ENCODE results near the gene CALCOCO2.

CALCOCO2 gene

DNA sequence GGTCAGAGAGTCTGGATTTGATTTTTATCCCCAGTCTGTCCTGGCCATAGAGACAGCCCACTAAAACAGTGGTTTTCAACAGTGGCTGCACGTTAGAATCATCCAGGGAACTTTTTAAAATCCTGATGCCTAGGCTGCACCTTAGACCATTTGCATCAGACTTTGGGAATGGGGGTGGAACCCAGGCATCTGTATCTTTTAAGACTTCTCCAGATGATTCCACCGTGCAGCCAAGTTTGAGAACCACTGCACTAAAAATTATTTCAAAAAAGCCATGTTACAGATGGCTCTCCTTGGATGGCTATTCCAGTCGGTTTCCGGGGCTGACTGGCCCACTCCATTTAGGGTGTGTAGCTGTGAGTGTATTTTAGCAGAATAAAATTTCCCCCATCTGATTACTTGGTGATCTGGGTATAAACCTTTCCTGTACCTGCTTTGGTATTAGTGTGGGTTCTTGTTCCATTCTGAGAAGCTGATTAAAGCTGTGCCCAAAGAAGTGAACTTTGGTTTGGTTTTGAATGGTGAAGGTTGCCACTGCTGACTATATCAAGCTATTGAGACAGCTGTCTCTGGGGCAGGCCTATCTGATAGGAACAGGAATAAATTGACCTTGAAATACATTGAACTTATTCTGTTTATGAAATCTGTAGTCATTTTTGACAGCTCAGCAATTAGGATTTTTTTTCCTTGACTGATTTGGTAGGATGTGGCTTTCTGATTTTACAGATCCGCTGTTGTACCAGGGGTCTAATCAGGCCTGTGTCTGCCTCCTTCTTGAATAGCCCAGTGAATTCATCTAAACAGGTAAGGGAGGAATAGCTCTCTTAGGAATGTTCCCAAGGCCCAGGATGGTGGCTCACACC, 63.0 kb downstream of the CALCOCO2 start:
- H3K4me3 ChIP-seq (ENCODE audit: low read depth, low read length) = peak overlapping the region; percentile 93

DNA sequence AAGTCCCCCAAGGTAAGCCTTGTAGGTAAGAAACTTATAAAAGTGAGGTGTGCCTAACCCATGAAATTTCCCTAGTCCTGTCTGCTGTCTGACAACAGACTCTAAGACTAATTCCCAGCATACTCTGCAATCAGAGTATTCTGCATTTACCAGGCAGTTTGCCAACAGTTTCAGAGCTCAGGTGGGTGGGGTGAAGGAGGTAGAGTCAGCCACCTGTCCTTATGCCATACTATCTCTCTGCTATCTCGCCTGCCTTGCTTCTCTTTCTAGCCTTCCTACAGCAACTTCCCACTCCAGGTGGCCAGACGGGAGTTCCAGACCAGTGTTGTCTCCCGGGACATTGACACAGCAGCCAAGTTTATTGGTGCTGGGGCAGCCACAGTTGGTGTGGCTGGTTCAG, 64.1 kb downstream of the CALCOCO2 start:
- H3K4me3 ChIP-seq (ENCODE audit: low read depth, low read length) = no peak overlapping the region
- in situ Hi-C loops (cut with HindIII; ENCODE audit: low sequenced_read_pairs) = no loop called here
- TF ChIP-seq, protein P1, sequence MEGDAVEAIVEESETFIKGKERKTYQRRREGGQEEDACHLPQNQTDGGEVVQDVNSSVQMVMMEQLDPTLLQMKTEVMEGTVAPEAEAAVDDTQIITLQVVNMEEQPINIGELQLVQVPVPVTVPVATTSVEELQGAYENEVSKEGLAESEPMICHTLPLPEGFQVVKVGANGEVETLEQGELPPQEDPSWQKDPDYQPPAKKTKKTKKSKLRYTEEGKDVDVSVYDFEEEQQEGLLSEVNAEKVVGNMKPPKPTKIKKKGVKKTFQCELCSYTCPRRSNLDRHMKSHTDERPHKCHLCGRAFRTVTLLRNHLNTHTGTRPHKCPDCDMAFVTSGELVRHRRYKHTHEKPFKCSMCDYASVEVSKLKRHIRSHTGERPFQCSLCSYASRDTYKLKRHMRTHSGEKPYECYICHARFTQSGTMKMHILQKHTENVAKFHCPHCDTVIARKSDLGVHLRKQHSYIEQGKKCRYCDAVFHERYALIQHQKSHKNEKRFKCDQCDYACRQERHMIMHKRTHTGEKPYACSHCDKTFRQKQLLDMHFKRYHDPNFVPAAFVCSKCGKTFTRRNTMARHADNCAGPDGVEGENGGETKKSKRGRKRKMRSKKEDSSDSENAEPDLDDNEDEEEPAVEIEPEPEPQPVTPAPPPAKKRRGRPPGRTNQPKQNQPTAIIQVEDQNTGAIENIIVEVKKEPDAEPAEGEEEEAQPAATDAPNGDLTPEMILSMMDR (IDR thresholded peaks at IDR 0.05; ENCODE audit: low read depth, low read length) = no peak
- DNase-seq (ENCODE audit: low read depth, low spot score) = no peak

More for the DNA sequence above, 63.0 kb downstream of the CALCOCO2 start:
- TF ChIP-seq, protein P1 (IDR thresholded peaks at IDR 0.05; ENCODE audit: low read depth, low read length) = no peak
- in situ Hi-C loops (cut with HindIII; ENCODE audit: low sequenced_read_pairs) = no loop called here
- DNase-seq (ENCODE audit: low read depth, low spot score) = no peak

GRCh38 chr17:48901241-48901640, 70.4 kb downstream of the CALCOCO2 start:
- in situ Hi-C loops (cut with HindIII; ENCODE audit: low sequenced_read_pairs) = no loop called here
- DNase-seq (ENCODE audit: low read depth, low spot score) = no peak
- TF ChIP-seq, protein P1 (IDR thresholded peaks at IDR 0.05; ENCODE audit: low read depth, low read length) = no peak
- no peak overlapping the region for H3K4me3 ChIP-seq (ENCODE audit: low read depth, low read length)

DNA sequence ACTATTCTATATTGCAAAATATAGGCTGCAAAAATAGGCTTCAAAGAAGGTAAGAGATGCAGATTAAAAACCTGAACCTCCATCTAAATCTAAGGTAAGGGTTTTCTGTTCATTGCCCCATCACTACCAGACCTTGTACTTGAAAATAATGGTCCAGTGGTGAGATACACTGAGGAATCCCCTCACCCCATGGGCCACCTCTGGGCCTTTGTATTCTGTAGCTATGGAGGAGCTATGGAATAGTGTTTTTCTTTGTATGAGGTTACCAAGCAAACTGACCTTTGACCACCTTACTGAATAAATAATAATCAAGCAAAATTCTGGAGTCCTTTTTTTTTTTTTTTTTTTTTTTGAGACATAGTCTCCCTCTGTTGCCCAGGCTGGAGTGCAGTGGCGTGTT, 72.6 kb downstream of the CALCOCO2 start:
- no peak for DNase-seq (ENCODE audit: low read depth, low spot score)
- TF ChIP-seq, protein P1 (IDR thresholded peaks at IDR 0.05; ENCODE audit: low read depth, low read length) = no peak
- no peak overlapping the region for H3K4me3 ChIP-seq (ENCODE audit: low read depth, low read length)
- in situ Hi-C loops (cut with HindIII; ENCODE audit: low sequenced_read_pairs) = no loop called here

DNA sequence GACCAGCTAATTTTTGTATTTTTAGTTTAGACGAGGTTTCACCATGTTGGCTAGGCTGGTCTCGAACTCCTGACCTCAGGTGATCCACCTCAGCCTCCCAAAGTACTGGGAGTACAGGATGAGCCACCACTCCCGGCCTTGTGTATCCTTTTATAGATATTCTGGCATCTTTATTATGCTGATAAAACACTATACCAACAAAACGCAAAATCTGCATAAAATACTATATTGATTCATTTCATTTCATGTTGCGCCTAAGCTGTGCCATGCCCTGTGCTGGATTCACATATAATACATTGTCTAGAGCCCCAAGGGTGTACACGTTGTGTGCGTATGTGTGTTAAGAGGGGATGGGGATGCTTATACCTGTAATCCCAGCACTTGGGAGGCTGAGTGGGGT, 73.6 kb downstream of the CALCOCO2 start:
- TF ChIP-seq, protein P1 (IDR thresholded peaks at IDR 0.05; ENCODE audit: low read depth, low read length) = no peak
- H3K4me3 ChIP-seq (ENCODE audit: low read depth, low read length) = no peak overlapping the region
- in situ Hi-C loops (cut with HindIII; ENCODE audit: low sequenced_read_pairs) = no loop called here
- no peak for DNase-seq (ENCODE audit: low read depth, low spot score)

GRCh38 chr17:48905987-48906515, 75.2 kb downstream of the CALCOCO2 start:
- in situ Hi-C loops (cut with HindIII; ENCODE audit: low sequenced_read_pairs) = no loop called here
- TF ChIP-seq, protein P1 (IDR thresholded peaks at IDR 0.05; ENCODE audit: low read depth, low read length) = no peak
- no peak for DNase-seq (ENCODE audit: low read depth, low spot score)
- H3K4me3 ChIP-seq (ENCODE audit: low read depth, low read length) = no peak overlapping the region
